Liver (tissue), 9 donors: ENCODE data around the gene MT1E. TPM values are rescaled to one million over a fixed set of nuclear protein-coding genes. Genes with fewer than 3 reads are reported as not detected.

ENCODE experiments used
- DNase-seq: peaks from one replicate; pipeline ENCODE4 v3.0.0-alpha.2; 2017; ENCODE audit warnings: low spot score
- H3K27ac ChIP-seq, 2 donors: one replicate each; pipeline ENCODE4 v1.7.0; 2013; ENCODE audit warnings: inconsistent platforms in 2 of 2, low read length in 2 of 2, control low read depth in 1 of 2, low read depth in 1 of 2, mild to moderate bottlenecking in 1 of 2
- H3K27me3 ChIP-seq, 4 donors: one replicate each; pipeline versions ENCODE4 v1.6.1 to v1.7.0; 2013; ENCODE audit warnings: low read length in 3 of 4, inconsistent platforms in 1 of 4, mild to moderate bottlenecking in 1 of 4, moderate library complexity in 1 of 4; ENCODE audit not compliant: control insufficient read depth in 4 of 4, insufficient read depth in 4 of 4
- H3K36me3 ChIP-seq, 4 donors: one replicate each; pipeline versions ENCODE4 v1.6.1 to v1.7.0; 2013; ENCODE audit warnings: low read length in 3 of 4, mild to moderate bottlenecking in 3 of 4, low read depth in 1 of 4, moderate library complexity in 1 of 4; ENCODE audit not compliant: control insufficient read depth in 4 of 4, insufficient read depth in 3 of 4
- H3K4me1 ChIP-seq, 4 donors: one replicate each; pipeline versions ENCODE4 v1.6.1 to v1.7.0; 2013; ENCODE audit warnings: low read length in 3 of 4, mild to moderate bottlenecking in 3 of 4, moderate library complexity in 1 of 4; ENCODE audit not compliant: control insufficient read depth in 4 of 4, insufficient read depth in 4 of 4
- H3K4me3 ChIP-seq, 3 donors: one replicate each; pipeline versions ENCODE4 v1.6.1 to v1.7.0; 2013; ENCODE audit warnings: low read length in 3 of 3, control low read depth in 1 of 3, low read depth in 1 of 3, mild to moderate bottlenecking in 1 of 3
- H3K9ac ChIP-seq, 2 donors: one replicate each; pipeline ENCODE4 v1.7.0; 2013; ENCODE audit warnings: low read length in 2 of 2, mild to moderate bottlenecking in 2 of 2, moderate library complexity in 2 of 2, control low read depth in 1 of 2, low read depth in 1 of 2
- H3K9me3 ChIP-seq, 4 donors: one replicate each; pipeline versions ENCODE4 v1.6.1 to v1.7.0; 2013; ENCODE audit warnings: low read length in 3 of 4; ENCODE audit not compliant: control insufficient read depth in 4 of 4
- CTCF ChIP-seq: fragments of 150-350 bp; IDR thresholded peaks from 2 replicates; pipeline ENCODE4 v1.5.1; 2017; ENCODE audit warnings: improper control_type of control experiment, low read depth, low read length; ENCODE audit not compliant: missing input control
- EGR1 ChIP-seq, 2 donors: IDR thresholded peaks; 2 replicates each; pipeline ENCODE4 v1.6.1; 2016 to 2018; ENCODE audit warnings: antibody characterized with exemption in 2 of 2, low read depth in 2 of 2
- FOXA1 ChIP-seq: IDR thresholded peaks from 2 replicates; pipeline ENCODE4 v1.6.1; 2016; ENCODE audit warnings: antibody characterized with exemption
- GABPA ChIP-seq, 2 donors: IDR thresholded peaks in 1 of 2; conservative IDR thresholded peaks in 1 of 2; 2 replicates each; pipeline ENCODE4 v1.6.1; 2016; ENCODE audit warnings: antibody characterized with exemption in 2 of 2, mild to moderate bottlenecking in 1 of 2, moderate library complexity in 1 of 2
- HNF4A ChIP-seq, 2 donors: conservative IDR thresholded peaks; 2 replicates each; pipeline ENCODE4 v1.6.1; 2016; ENCODE audit warnings: antibody characterized with exemption in 2 of 2, mild to moderate bottlenecking in 2 of 2
- HNF4G ChIP-seq: IDR thresholded peaks from 2 replicates; pipeline ENCODE4 v1.6.1; 2016; ENCODE audit warnings: antibody characterized with exemption
- JUND ChIP-seq, 2 donors: IDR thresholded peaks; 2 replicates each; pipeline ENCODE4 v1.6.1; 2016; ENCODE audit warnings: antibody characterized with exemption in 2 of 2
- MAX ChIP-seq: IDR thresholded peaks from 2 replicates; pipeline ENCODE4 v1.6.1; 2016; ENCODE audit warnings: antibody characterized with exemption
- REST ChIP-seq: IDR thresholded peaks from 2 replicates; pipeline ENCODE4 v1.6.1; 2016; ENCODE audit warnings: antibody characterized with exemption, mild to moderate bottlenecking
- RXRA ChIP-seq, 2 donors: IDR thresholded peaks; 2 replicates each; pipeline ENCODE4 v1.6.1; 2017 to 2018; ENCODE audit warnings: antibody characterized with exemption in 2 of 2, mild to moderate bottlenecking in 1 of 2
- SP1 ChIP-seq: IDR thresholded peaks from 2 replicates; pipeline ENCODE4 v1.6.1; 2018; ENCODE audit warnings: antibody characterized with exemption, mild to moderate bottlenecking
- TAF1 ChIP-seq: conservative IDR thresholded peaks from 2 replicates; pipeline ENCODE4 v1.6.1; 2016; ENCODE audit warnings: antibody characterized with exemption, mild to moderate bottlenecking
- YY1 ChIP-seq: IDR thresholded peaks from 2 replicates; pipeline ENCODE4 v1.6.1; 2016; ENCODE audit warnings: antibody characterized with exemption, mild to moderate bottlenecking
- WGBS: extraction: QIAGEN DNeasy Blood & Tissue Kit; methylation state at CpG from one replicate; pipeline ENCODE4 v1.1.7; 2013; 5-methylcytosine and 5-hydroxymethylcytosine counted together
- polyA plus RNA-seq, 2 donors: library from polyadenylated mRNA; stranded (reverse) in 1 of 2; unstranded in 1 of 2; fragments of 200-250 nt in 1 of 2; fragments of >200 nt in 1 of 2; fragmentation: Nextera tagmentation in 1 of 2; extraction: Ambion mirVana in 1 of 2; gene quantifications; one replicate each; pipeline versions ENCODE4 v1.2.1 to v1.2.3, GENCODE V29; 2013 to 2015
- total RNA-seq, 2 donors: library from RNA; depleted of rRNA; stranded (reverse); fragments of >200 nt; gene quantifications; one replicate each; pipeline ENCODE4 v1.2.3, GENCODE V29; 2014
- TF ChIP-seq, protein P1 (sequence below): IDR thresholded peaks from 2 replicates; pipeline ENCODE4 v1.6.1; 2016; ENCODE audit warnings: antibody characterized with exemption
- donor health status: healthy.
- donor health status: healthy.
- donor health status: healthy.
- donor health status: healthy.
- donor health status: healthy.

MT1E gene
- total and polyA plus RNA-seq, 4 donors = 206 to 1,831 (median 808) TPM

GRCh38 chr16:56658327-56658875 is 32.8 kb downstream of the MT1E start:
- WGBS = 21% methylated on average over 10 of the region's 10 CpGs
- Histone ChIP-seq H3K9me3 (no peaks in the 10 kb centered on the region), H3K4me3 (peak overlapping the region; percentile 54 to 74 (median 69)), H3K36me3 (peaks cover 0 to 3% (median 0%) of the 10 kb centered on the region in 4 donors), H3K9ac (peak overlapping the region; percentile 48 to 55), H3K27me3 (no peaks in the 10 kb centered on the region), H3K4me1 (peaks cover 6 to 19% (median 15%) of the 10 kb centered on the region in 4 donors), H3K27ac (peak overlapping the region; percentile 70 to 85)
- no peak for DNase-seq
- no peak for TF ChIP-seq TAF1
- TF ChIP-seq MAX = no peak
- no peak for TF ChIP-seq JUND (IDR thresholded peaks at IDR 0.05)
- TF ChIP-seq REST = no peak
- TF ChIP-seq GABPA (IDR thresholded peaks at IDR 0.05 in 1 of 2, conservative IDR thresholded peaks at IDR 0.05 in 1 of 2) = no peak
- no peak for TF ChIP-seq HNF4G
- TF ChIP-seq, protein P1, sequence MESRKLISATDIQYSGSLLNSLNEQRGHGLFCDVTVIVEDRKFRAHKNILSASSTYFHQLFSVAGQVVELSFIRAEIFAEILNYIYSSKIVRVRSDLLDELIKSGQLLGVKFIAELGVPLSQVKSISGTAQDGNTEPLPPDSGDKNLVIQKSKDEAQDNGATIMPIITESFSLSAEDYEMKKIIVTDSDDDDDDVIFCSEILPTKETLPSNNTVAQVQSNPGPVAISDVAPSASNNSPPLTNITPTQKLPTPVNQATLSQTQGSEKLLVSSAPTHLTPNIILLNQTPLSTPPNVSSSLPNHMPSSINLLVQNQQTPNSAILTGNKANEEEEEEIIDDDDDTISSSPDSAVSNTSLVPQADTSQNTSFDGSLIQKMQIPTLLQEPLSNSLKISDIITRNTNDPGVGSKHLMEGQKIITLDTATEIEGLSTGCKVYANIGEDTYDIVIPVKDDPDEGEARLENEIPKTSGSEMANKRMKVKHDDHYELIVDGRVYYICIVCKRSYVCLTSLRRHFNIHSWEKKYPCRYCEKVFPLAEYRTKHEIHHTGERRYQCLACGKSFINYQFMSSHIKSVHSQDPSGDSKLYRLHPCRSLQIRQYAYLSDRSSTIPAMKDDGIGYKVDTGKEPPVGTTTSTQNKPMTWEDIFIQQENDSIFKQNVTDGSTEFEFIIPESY = no peak
- no peak for TF ChIP-seq EGR1 (IDR thresholded peaks at IDR 0.05; ENCODE audit: low read depth in 2 of 2)
- TF ChIP-seq RXRA (IDR thresholded peaks at IDR 0.05) = no peak
- no peak for TF ChIP-seq HNF4A (conservative IDR thresholded peaks at IDR 0.05)
- TF ChIP-seq YY1 = no peak
- no peak for TF ChIP-seq FOXA1

DNA sequence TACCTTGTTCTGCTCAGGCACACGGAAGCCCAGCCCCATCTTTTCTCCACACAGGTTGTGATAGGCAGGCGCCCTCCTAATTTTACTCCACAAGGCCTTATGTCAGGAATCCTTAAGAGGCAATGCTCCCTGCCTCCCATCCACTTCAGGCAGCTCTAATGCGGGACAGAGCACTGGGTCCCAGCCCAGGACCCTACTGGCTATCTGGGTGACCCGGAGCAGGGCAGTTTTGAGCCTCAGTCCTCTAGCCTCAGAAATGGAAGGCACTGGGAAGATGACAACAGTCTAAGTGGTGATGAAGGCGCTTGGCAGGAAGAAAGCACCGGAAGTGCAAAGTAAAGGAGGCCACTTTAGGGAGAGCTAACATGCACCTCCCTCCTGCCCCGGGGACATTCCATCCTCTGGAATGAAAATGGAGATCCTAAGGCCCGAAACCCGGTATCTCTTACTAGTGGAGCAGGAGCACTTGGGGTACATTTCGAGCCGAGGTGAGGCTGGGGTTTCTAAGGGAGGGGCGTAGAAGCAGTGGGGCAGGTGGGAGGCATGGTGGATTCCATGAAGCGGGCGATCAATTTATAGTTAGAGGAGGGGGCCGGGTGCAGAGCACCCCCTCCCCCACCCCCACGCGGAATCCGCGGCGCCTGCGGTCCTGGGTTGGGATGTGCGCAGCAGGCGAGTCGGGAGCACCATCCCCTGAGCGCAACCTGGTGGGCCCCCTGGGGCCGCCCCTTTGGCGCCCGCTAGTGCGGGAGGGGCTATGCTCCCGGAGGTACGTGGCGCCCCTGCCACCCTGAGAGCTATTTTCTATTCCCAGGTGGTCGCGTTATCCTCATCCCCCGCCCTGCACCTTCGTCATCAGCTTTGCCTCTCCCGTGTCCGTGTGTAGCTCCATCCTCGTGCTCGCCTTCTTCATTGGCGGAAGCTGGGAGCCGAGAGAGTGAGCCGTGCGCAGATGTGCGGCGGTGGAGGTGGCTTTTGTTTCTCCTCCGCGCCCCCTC is 37.1 kb downstream of the MT1E start:
- Histone ChIP-seq H3K9me3 (no peaks in the 10 kb centered on the region), H3K27ac (no peak overlapping the region), H3K27me3 (no peaks in the 10 kb centered on the region), H3K9ac (no peak overlapping the region), H3K4me1 (peaks cover 3 to 20% (median 11%) of the 10 kb centered on the region in 4 donors), H3K4me3 (no peak overlapping the region), H3K36me3 (peaks cover 0 to 3% (median 0%) of the 10 kb centered on the region in 4 donors)
- DNase-seq = no peak
- WGBS = 44% methylated on average over 48 of the region's 48 CpGs
- TF ChIP-seq, protein P1 = no peak
- no peak for TF ChIP-seq MAX
- no peak for TF ChIP-seq YY1
- no peak for TF ChIP-seq GABPA (IDR thresholded peaks at IDR 0.05 in 1 of 2, conservative IDR thresholded peaks at IDR 0.05 in 1 of 2)
- TF ChIP-seq CTCF = no peak
- TF ChIP-seq HNF4A (conservative IDR thresholded peaks at IDR 0.05) = no peak
- TF ChIP-seq SP1 = no peak
- no peak for TF ChIP-seq REST
